Measurements from ENCODE around the gene TSC2.

The TSC2 gene

GRCh38 chr16:2054543-2055245, 6.9 kb downstream of the TSC2 start:
- TF ChIP-seq CTCF (IDR thresholded peaks at IDR 0.05; ENCODE audit: low read depth, low read length), result no peak
- in situ Hi-C loops (cut with HindIII; ENCODE audit: low sequenced_read_pairs), result no loop called here
- H3K4me3 ChIP-seq (ENCODE audit: low read depth, low read length), result no peak overlapping the region
- no peak for DNase-seq (ENCODE audit: low read depth, low spot score)

GRCh38 chr16:2056077-2056476, 8.3 kb downstream of the TSC2 start:
- no peak for DNase-seq (ENCODE audit: low read depth, low spot score)
- no peak overlapping the region for H3K4me3 ChIP-seq (ENCODE audit: low read depth, low read length)
- TF ChIP-seq CTCF (IDR thresholded peaks at IDR 0.05; ENCODE audit: low read depth, low read length), result peak; percentile 44
- in situ Hi-C loops (cut with HindIII; ENCODE audit: low sequenced_read_pairs), result no loop called here

- in situ Hi-C loops (cut with HindIII; ENCODE audit: low sequenced_read_pairs), result no loop called here
- peak; percentile 15 for TF ChIP-seq CTCF (IDR thresholded peaks at IDR 0.05; ENCODE audit: low read depth, low read length)
- no peak overlapping the region for H3K4me3 ChIP-seq (ENCODE audit: low read depth, low read length)
- no peak for DNase-seq (ENCODE audit: low read depth, low spot score)
Measured at GRCh38 chr16:2056681-2057407, 9.1 kb downstream of the TSC2 start.

GRCh38 chr16:2057438-2057837, 9.7 kb downstream of the TSC2 start:
- no peak for DNase-seq (ENCODE audit: low read depth, low spot score)
- H3K4me3 ChIP-seq (ENCODE audit: low read depth, low read length), result no peak overlapping the region
- TF ChIP-seq CTCF (IDR thresholded peaks at IDR 0.05; ENCODE audit: low read depth, low read length), result no peak
- in situ Hi-C loops (cut with HindIII; ENCODE audit: low sequenced_read_pairs), result no loop called here

GRCh38 chr16:2058420-2058819, 10.6 kb downstream of the TSC2 start:
- no peak overlapping the region for H3K4me3 ChIP-seq (ENCODE audit: low read depth, low read length)
- DNase-seq (ENCODE audit: low read depth, low spot score), result no peak
- TF ChIP-seq CTCF (IDR thresholded peaks at IDR 0.05; ENCODE audit: low read depth, low read length), result no peak
- in situ Hi-C loops (cut with HindIII; ENCODE audit: low sequenced_read_pairs), result no loop called here

- no peak overlapping the region for H3K4me3 ChIP-seq (ENCODE audit: low read depth, low read length)
- in situ Hi-C loops (cut with HindIII; ENCODE audit: low sequenced_read_pairs), result no loop called here
- no peak for DNase-seq (ENCODE audit: low read depth, low spot score)
- no peak for TF ChIP-seq CTCF (IDR thresholded peaks at IDR 0.05; ENCODE audit: low read depth, low read length)
Measured at GRCh38 chr16:2058872-2059271, 11.1 kb downstream of the TSC2 start.

Measured in astrocyte of the spinal cord (primary cell).